ENCODE results near the gene RAC3. TPM values are rescaled to one million over a fixed set of nuclear protein-coding genes. Genes with fewer than 3 reads are reported as not detected.

The RAC3 gene
- polyA plus RNA-seq, 2 of the 4 experiments (the other 2 are of a cell fraction), result 9.9 to 21.0 TPM

GRCh38 chr17:82061047-82061925, 29.8 kb downstream of the RAC3 start (continued):
- TF ChIP-seq, protein P1, sequence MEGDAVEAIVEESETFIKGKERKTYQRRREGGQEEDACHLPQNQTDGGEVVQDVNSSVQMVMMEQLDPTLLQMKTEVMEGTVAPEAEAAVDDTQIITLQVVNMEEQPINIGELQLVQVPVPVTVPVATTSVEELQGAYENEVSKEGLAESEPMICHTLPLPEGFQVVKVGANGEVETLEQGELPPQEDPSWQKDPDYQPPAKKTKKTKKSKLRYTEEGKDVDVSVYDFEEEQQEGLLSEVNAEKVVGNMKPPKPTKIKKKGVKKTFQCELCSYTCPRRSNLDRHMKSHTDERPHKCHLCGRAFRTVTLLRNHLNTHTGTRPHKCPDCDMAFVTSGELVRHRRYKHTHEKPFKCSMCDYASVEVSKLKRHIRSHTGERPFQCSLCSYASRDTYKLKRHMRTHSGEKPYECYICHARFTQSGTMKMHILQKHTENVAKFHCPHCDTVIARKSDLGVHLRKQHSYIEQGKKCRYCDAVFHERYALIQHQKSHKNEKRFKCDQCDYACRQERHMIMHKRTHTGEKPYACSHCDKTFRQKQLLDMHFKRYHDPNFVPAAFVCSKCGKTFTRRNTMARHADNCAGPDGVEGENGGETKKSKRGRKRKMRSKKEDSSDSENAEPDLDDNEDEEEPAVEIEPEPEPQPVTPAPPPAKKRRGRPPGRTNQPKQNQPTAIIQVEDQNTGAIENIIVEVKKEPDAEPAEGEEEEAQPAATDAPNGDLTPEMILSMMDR (IDR thresholded peaks at IDR 0.05), result no peak

- TF ChIP-seq CHD2 (IDR thresholded peaks at IDR 0.05; ENCODE audit: low read length, partially characterized antibody) (no peak), SMC3 (IDR thresholded peaks at IDR 0.05) (no peak), POLR2A (IDR thresholded peaks at IDR 0.05; ENCODE audit: low read length) (no peak), NPAS2 (CRISPR knock-in tag; IDR thresholded peaks at IDR 0.05; ENCODE audit: borderline replicate concordance) (no peak), MAX (IDR thresholded peaks at IDR 0.05) (no peak), ZNF302 (CRISPR knock-in tag; IDR thresholded peaks at IDR 0.05) (no peak), HDAC2 (IDR thresholded peaks at IDR 0.05) (no peak), ZSCAN20 (CRISPR knock-in tag; IDR thresholded peaks at IDR 0.05) (no peak), ZC3H11A (IDR thresholded peaks at IDR 0.05) (no peak), PBX3 (IDR thresholded peaks at IDR 0.05) (no peak), KDM1A (IDR thresholded peaks at IDR 0.05; ENCODE audit: low read depth) (no peak), HES2 (IDR thresholded peaks at IDR 0.05) (no peak), POLR2AphosphoS2 (conservative IDR thresholded peaks at IDR 0.05; ENCODE audit: low read length) (no peak), RAD21 (conservative IDR thresholded peaks at IDR 0.05 in 1 of 2, IDR thresholded peaks at IDR 0.05 in 1 of 2) (no peak), CBX2 (IDR thresholded peaks at IDR 0.05; ENCODE audit: borderline replicate concordance, low read depth) (no peak), MAFK (IDR thresholded peaks at IDR 0.05; ENCODE audit: partially characterized antibody) (no peak), RCOR1 (IDR thresholded peaks at IDR 0.05; ENCODE audit: low read depth, low read length) (no peak)
- Histone ChIP-seq H3K4me1 (peaks cover 19% of the 10 kb centered on the region), H3K4me3 (no peak overlapping the region), H3K27ac (no peak overlapping the region), H3K4me2 (no peak overlapping the region), H3K9me3 (no peaks in the 10 kb centered on the region)
- DNase-seq (ENCODE audit: low read depth in 1 of 2, low spot score in 1 of 2) (no peak), FAIRE-seq (no peak), ATAC-seq (peak; percentile 27 to 33; a peak in 4 of 6 replicates)
- POLR2A ChIA-PET, result interaction anchor here (1.0 kb wide), 1 partner anchor 36 kb away, joined by 4 read pairs; no protein-coding TSS in a partner anchor
- WGBS (ENCODE audit: missing lambda C conversion rate), result 89% methylated on average over 20 of the region's 24 CpGs
- CTCF ChIA-PET, result interaction anchor here (0.6 to 21.7 kb wide), 7 partner anchors 10 to 102 kb away, joined by 3 to 191 read pairs (median 3); partner anchors contain the start of genes DCXR, GPS1, NOTUM and RAC3
These were observed 30.9 kb downstream of the RAC3 start for GRCh38 chr17:82062076-82062983.

GRCh38 chr17:82062984-82063368, 31.5 kb downstream of the RAC3 start:
- no peak for ATAC-seq
- Histone ChIP-seq H3K4me3 (no peak overlapping the region), H3K27ac (no peak overlapping the region), H3K4me2 (no peak overlapping the region), H3K9me3 (no peaks in the 10 kb centered on the region), H3K4me1 (peaks cover 19% of the 10 kb centered on the region)
- DNase-seq (ENCODE audit: low read depth in 1 of 2, low spot score in 1 of 2), result no peak
- FAIRE-seq, result no peak
- ChIA-PET CTCF (interaction anchor here (0.6 to 21.7 kb wide), 5 partner anchors 25 to 103 kb away, joined by 3 to 191 read pairs (median 13); partner anchors contain the start of genes DCXR, NOTUM and RAC3), POLR2A (interaction anchor here (1.0 kb wide), 1 partner anchor 36 kb away, joined by 4 read pairs; no protein-coding TSS in a partner anchor)
- 94% methylated on average over 9 of the region's 9 CpGs for WGBS (ENCODE audit: missing lambda C conversion rate)
- TF ChIP-seq EHMT2 (IDR thresholded peaks at IDR 0.05; ENCODE audit: low read depth) (no peak), RARB (CRISPR knock-in tag; IDR thresholded peaks at IDR 0.05) (no peak), KDM1A (IDR thresholded peaks at IDR 0.05; ENCODE audit: low read depth) (no peak), TP53 (CRISPR knock-in tag; IDR thresholded peaks at IDR 0.05) (no peak), FOXS1 (CRISPR knock-in tag; IDR thresholded peaks at IDR 0.05) (no peak), JUN (IDR thresholded peaks at IDR 0.05) (no peak), ZC3H11A (IDR thresholded peaks at IDR 0.05) (no peak), RCOR1 (IDR thresholded peaks at IDR 0.05; ENCODE audit: low read depth, low read length) (no peak), CHD4 (IDR thresholded peaks at IDR 0.05; ENCODE audit: borderline replicate concordance) (no peak), POLR2AphosphoS2 (conservative IDR thresholded peaks at IDR 0.05; ENCODE audit: low read length) (no peak), MAX (IDR thresholded peaks at IDR 0.05) (no peak), RNF2 (IDR thresholded peaks at IDR 0.05; ENCODE audit: borderline replicate concordance, low read depth) (no peak), PBX3 (IDR thresholded peaks at IDR 0.05) (no peak)
- TF ChIP-seq, protein P2, sequence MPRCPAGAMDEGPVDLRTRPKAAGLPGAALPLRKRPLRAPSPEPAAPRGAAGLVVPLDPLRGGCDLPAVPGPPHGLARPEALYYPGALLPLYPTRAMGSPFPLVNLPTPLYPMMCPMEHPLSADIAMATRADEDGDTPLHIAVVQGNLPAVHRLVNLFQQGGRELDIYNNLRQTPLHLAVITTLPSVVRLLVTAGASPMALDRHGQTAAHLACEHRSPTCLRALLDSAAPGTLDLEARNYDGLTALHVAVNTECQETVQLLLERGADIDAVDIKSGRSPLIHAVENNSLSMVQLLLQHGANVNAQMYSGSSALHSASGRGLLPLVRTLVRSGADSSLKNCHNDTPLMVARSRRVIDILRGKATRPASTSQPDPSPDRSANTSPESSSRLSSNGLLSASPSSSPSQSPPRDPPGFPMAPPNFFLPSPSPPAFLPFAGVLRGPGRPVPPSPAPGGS (IDR thresholded peaks at IDR 0.05), result no peak

Data from A549 (cell line).